OCI-LY3 (cell line): ENCODE measurements around the gene ORAI3.

Source experiments
- H2AFZ ChIP-seq: fragments of 200-600, 300-600 bp; shearing (Covaris generic); 2 replicates; pipeline ENCODE4 v1.6.0; 2014; ENCODE audit warnings: antibody characterized with exemption, low read depth, low read length
- H3K27ac ChIP-seq: fragments of 200-600, 300-600 bp; sonication (generic); 2 replicates; pipeline ENCODE4 v1.5.1; 2014; ENCODE audit warnings: mild to moderate bottlenecking, low read length, moderate library complexity, mixed read lengths
- H3K27me3 ChIP-seq: fragments of 200-600, 300-600 bp; sonication (generic); 2 replicates; pipeline ENCODE4 v1.6.1; 2014; ENCODE audit warnings: low read depth, low read length, mixed read lengths
- H3K36me3 ChIP-seq: fragments of 200-600, 300-600 bp; sonication (generic); replicated peaks from 2 replicates; pipeline ENCODE3; 2014; ENCODE audit warnings: low read depth, low read length, mixed read lengths
- H3K4me1 ChIP-seq: fragments of 300-600, 200-600 bp; sonication (generic); 2 replicates; pipeline ENCODE4 v1.6.1; 2014; ENCODE audit warnings: low read length, mixed read lengths
- H3K4me2 ChIP-seq: fragments of 200-600, 300-600 bp; sonication (generic); 2 replicates; pipeline ENCODE4 v1.6.1; 2014; ENCODE audit warnings: low read length, mixed read lengths
- H3K4me3 ChIP-seq: fragments of 300-600, 200-600 bp; sonication (generic); 2 replicates; pipeline ENCODE4 v1.5.1; 2014; ENCODE audit warnings: antibody characterized with exemption, mild to moderate bottlenecking, low read length, moderate library complexity
- H3K79me2 ChIP-seq: fragments of 300-600, 200-600 bp; shearing (Covaris generic); 2 replicates; pipeline ENCODE4 v1.6.1; 2014; ENCODE audit warnings: mild to moderate bottlenecking, low read length, mixed read lengths
- H3K9ac ChIP-seq: fragments of 300-600, 200-600 bp; shearing (Covaris generic); 2 replicates; pipeline ENCODE4 v1.6.0; 2014; ENCODE audit warnings: mild to moderate bottlenecking, low read length, moderate library complexity
- H3K9me3 ChIP-seq: fragments of 200-600, 300-600 bp; shearing (Covaris generic); 2 replicates; pipeline ENCODE4 v1.6.1; 2014; ENCODE audit warnings: low read length, mixed read lengths; ENCODE audit not compliant: insufficient read depth
- H4K20me1 ChIP-seq: fragments of 200-600, 300-600 bp; sonication (generic); 2 replicates; pipeline ENCODE4 v1.6.1; 2016; ENCODE audit warnings: low read length, mixed read lengths; ENCODE audit not compliant: insufficient read depth
- EZH2phosphoT487 ChIP-seq: fragments of 200-600 bp; shearing (Covaris generic); IDR thresholded peaks from 2 replicates; pipeline ENCODE4 v1.6.1; 2018; ENCODE audit warnings: antibody characterized with exemption, mixed run types, low read depth
- TF ChIP-seq, protein P1 (sequence below): fragments of 200-600, 300-600 bp; sonication (generic); IDR thresholded peaks from 2 replicates; pipeline ENCODE4 v1.5.1; 2014; ENCODE audit warnings: antibody characterized with exemption, low read length, low read depth

ORAI3 gene

GRCh38 chr16:30907064-30907463 lies 41.8 kb upstream of the ORAI3 start:
- Histone ChIP-seq H3K36me3 (no peaks in the 10 kb centered on the region), H3K79me2 (no peaks in the 10 kb centered on the region), H4K20me1 (no peaks in the 10 kb centered on the region), H3K4me3 (no peak overlapping the region), H3K9ac (no peak overlapping the region), H2AFZ (no peak overlapping the region), H3K9me3 (no peaks in the 10 kb centered on the region), H3K4me2 (no peak overlapping the region), H3K27me3 (no peaks in the 10 kb centered on the region), H3K4me1 (peaks cover 18% of the 10 kb centered on the region), H3K27ac (no peak overlapping the region)
- no peak for TF ChIP-seq EZH2phosphoT487
- TF ChIP-seq, protein P1, sequence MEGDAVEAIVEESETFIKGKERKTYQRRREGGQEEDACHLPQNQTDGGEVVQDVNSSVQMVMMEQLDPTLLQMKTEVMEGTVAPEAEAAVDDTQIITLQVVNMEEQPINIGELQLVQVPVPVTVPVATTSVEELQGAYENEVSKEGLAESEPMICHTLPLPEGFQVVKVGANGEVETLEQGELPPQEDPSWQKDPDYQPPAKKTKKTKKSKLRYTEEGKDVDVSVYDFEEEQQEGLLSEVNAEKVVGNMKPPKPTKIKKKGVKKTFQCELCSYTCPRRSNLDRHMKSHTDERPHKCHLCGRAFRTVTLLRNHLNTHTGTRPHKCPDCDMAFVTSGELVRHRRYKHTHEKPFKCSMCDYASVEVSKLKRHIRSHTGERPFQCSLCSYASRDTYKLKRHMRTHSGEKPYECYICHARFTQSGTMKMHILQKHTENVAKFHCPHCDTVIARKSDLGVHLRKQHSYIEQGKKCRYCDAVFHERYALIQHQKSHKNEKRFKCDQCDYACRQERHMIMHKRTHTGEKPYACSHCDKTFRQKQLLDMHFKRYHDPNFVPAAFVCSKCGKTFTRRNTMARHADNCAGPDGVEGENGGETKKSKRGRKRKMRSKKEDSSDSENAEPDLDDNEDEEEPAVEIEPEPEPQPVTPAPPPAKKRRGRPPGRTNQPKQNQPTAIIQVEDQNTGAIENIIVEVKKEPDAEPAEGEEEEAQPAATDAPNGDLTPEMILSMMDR, result no peak

GRCh38 chr16:30910427-30911029 lies 38.3 kb upstream of the ORAI3 start:
- Histone ChIP-seq H3K4me1 (no peaks in the 10 kb centered on the region), H3K4me2 (no peak overlapping the region), H3K79me2 (no peaks in the 10 kb centered on the region), H3K9ac (no peak overlapping the region), H3K27ac (no peak overlapping the region), H2AFZ (no peak overlapping the region), H3K36me3 (no peaks in the 10 kb centered on the region), H3K4me3 (no peak overlapping the region), H4K20me1 (no peaks in the 10 kb centered on the region), H3K27me3 (no peaks in the 10 kb centered on the region), H3K9me3 (no peaks in the 10 kb centered on the region)
- TF ChIP-seq, protein P1, result no peak
- no peak for TF ChIP-seq EZH2phosphoT487

GRCh38 chr16:30912794-30913412 lies 36.0 kb upstream of the ORAI3 start:
- no peaks in the 10 kb centered on the region for H4K20me1 ChIP-seq
- H2AFZ ChIP-seq, result no peak overlapping the region
- no peak overlapping the region for H3K4me2 ChIP-seq
- TF ChIP-seq, protein P1, result no peak
- TF ChIP-seq EZH2phosphoT487, result no peak
- no peaks in the 10 kb centered on the region for H3K27me3 ChIP-seq
- H3K9me3 ChIP-seq, result no peaks in the 10 kb centered on the region
- no peak overlapping the region for H3K27ac ChIP-seq
- no peaks in the 10 kb centered on the region for H3K79me2 ChIP-seq
- no peak overlapping the region for H3K4me3 ChIP-seq
- H3K4me1 ChIP-seq, result no peaks in the 10 kb centered on the region
- no peak overlapping the region for H3K9ac ChIP-seq
- no peaks in the 10 kb centered on the region for H3K36me3 ChIP-seq

GRCh38 chr16:30914830-30915229 lies 34.0 kb upstream of the ORAI3 start:
- no peak overlapping the region for H3K4me2 ChIP-seq

More at GRCh38 chr16:30914830-30915229, 34.0 kb upstream of the ORAI3 start:
- Histone ChIP-seq H4K20me1 (no peaks in the 10 kb centered on the region), H3K4me3 (no peak overlapping the region), H3K36me3 (no peaks in the 10 kb centered on the region), H3K79me2 (no peaks in the 10 kb centered on the region), H3K27ac (no peak overlapping the region), H3K9ac (no peak overlapping the region), H3K27me3 (no peaks in the 10 kb centered on the region), H3K9me3 (no peaks in the 10 kb centered on the region), H3K4me1 (no peaks in the 10 kb centered on the region), H2AFZ (no peak overlapping the region)
- TF ChIP-seq, protein P1, result no peak
- no peak for TF ChIP-seq EZH2phosphoT487
